HG02970 (cell line): Measurements from ENCODE around the gene UPF3B.
"Not testable (repeated sequence)": the region's sequence is repeated elsewhere in the genome, so short reads cannot be mapped to it uniquely, and the experiment has no call there.

ENCODE experiments used
- ATAC-seq: cut with Tn5 transposase; IDR thresholded peaks from one replicate; pipeline ENCODE4 v1.9.1; 2021; ENCODE audit warnings: mild to moderate bottlenecking, moderate library complexity, moderate number of reproducible peaks; ENCODE audit not compliant: unreplicated experiment, low FRiP score

UPF3B gene

DNA sequence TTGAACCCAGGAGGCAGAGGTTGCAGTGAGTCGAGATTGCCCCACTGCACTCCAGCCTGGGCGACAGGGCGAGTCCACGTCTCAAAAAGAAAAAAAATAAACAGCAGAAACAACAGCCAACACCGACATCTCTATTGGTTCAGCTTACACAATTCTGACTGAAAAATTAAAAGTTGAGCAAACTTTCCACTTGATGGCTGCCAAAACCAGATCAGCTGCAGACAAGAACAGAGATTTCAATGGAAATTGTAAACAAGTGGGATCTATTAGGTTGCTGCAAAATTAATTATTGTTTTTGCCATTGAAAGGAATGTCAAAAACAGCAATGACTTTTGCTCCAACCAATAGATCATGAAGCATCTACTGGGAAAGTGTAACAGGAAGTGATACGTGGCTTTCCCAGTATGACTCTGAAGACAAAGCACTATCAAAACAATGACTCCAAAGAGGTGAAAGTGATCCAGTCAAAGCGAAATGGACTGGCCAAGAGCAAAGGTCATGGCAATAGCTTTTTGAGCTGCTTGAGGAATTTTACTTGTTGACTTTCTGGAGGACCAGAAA is 26.3 kb downstream of the UPF3B start:
- ATAC-seq, result no peak

DNA sequence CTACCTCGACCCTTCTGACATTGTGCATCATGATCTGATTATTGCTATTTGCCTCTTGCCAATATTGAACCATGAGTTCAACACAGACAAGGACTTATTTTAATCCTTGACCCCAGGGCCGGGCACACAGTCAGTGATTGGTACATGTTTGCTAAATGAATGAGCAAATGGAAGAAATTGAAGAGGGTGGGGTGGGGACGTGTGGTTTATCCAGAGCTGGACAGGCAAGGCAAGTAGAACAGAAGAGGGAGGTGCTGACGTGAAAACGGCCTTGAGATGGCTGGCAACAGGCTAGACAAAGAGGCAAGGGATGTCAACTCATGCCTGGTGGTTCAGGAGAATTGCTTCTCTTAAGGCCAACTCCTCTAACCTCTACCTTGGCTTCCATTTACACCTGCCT is 28.5 kb downstream of the UPF3B start:
- not testable (repeated sequence) for ATAC-seq

DNA sequence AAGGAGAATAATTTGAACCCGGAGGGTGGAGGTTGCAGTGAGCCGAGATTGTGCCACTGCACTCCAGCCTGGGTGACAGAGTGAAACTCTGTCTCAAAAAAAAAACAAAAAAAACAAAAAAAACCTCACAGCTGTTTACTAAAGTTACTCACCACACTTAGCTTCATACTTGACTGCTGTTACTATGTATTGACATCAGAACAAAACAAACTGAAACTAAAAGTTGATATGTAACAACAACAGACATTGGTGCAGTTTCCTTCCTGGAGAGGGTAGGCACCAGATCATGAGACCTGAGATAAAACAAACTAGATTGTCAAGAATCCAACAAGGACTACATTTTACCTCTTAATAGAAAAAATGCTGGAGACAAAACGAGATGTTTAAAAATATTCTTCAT is 31.1 kb downstream of the UPF3B start:
- ATAC-seq, result peak; percentile 81

DNA sequence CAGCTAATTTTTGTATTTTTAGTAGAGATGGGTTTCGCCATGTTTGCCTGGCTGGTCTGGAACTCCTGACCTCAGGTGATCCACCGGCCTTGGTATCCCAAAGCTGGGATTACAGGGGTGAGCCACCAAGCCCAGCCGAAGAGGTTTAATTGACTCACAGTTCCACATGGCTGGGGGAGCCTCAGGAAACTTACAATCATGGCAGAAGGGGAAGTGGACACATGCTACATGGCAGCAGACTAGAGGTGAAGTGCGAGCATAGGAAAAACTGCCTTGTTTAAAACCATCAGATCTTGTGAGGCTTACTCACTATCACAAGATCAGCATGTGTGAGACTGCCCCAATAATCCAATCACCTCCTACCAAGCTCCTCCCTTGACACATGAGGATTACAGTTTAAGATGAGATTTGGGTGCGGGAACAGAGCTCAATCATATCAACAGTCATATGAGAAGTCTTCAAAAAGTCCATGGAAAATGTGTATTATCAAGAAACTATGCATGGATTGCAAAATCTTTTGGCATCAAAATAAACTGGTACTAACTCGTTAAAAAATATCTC is 35.6 kb downstream of the UPF3B start:
- ATAC-seq, result no peak

DNA sequence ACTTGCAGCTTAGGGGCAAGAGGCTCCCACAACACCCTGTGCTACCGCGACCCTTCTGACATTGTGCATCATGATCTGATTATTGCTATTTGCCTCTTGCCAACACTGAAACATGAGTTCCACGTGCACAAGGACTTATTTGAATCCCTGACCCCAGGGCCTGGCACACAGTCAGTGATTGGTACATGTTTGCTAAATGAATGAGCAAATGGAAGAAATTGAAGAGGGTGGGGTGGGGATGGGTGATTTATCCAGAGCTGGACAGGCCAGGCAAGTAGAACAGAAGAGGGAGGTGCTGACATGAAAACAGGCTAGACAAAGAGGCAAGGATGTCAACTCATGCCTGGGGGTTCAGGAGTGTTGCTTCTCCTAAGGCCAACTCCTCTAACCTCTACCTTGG is 36.5 kb downstream of the UPF3B start:
- no peak for ATAC-seq

DNA sequence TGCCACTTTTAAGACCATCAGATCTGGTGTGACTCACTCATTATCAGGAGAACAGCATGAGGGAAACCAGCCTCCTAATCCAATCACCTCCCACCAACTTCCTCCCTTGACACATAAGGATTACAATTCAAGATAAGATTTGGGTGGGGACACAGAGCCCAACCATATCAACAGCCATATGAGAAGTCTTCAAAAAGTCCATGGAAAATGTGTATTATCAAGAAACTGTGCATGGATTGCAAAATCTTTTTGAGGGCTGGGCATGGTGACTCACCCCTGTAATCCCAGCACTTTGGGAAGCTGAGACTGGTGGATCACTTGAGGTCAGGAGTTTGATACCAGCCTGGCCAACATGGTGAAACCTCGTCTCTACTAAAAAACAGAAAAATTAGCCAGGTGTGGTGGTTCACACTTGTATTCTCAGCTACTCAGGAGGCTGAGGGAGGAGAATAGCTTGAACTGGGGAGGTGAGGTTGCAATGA is 43.5 kb downstream of the UPF3B start:
- no peak for ATAC-seq

DNA sequence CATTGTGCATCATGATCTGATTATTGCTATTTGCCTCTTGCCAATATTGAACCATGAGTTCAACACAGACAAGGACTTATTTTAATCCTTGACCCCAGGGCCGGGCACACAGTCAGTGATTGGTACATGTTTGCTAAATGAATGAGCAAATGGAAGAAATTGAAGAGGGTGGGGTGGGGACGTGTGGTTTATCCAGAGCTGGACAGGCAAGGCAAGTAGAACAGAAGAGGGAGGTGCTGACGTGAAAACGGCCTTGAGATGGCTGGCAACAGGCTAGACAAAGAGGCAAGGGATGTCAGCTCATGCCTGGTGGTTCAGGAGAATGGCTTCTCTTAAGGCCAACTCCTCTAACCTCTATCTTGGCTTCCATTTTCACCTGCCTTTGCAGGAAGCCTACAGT is 44.3 kb downstream of the UPF3B start:
- not testable (repeated sequence) for ATAC-seq

DNA sequence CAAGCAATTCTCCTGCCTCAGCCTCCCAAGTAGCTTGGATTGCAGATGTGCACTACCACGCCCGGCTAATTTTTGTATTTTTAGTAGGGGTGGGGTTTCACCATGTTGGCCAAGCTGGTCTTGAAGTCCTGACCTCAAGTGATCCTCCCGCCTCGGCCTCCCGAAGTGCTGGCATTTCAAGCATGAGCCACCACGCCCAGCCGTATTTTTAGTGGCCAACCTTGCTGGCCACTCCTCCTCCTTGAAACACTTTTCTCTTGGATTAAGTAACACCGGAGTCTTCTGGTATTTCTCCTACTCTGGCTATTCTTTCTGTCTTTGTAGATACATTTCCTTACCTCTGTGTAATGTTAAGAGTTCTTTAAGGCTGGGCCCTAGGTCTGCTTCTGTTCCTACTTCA is 50.2 kb downstream of the UPF3B start:
- no peak for ATAC-seq

DNA sequence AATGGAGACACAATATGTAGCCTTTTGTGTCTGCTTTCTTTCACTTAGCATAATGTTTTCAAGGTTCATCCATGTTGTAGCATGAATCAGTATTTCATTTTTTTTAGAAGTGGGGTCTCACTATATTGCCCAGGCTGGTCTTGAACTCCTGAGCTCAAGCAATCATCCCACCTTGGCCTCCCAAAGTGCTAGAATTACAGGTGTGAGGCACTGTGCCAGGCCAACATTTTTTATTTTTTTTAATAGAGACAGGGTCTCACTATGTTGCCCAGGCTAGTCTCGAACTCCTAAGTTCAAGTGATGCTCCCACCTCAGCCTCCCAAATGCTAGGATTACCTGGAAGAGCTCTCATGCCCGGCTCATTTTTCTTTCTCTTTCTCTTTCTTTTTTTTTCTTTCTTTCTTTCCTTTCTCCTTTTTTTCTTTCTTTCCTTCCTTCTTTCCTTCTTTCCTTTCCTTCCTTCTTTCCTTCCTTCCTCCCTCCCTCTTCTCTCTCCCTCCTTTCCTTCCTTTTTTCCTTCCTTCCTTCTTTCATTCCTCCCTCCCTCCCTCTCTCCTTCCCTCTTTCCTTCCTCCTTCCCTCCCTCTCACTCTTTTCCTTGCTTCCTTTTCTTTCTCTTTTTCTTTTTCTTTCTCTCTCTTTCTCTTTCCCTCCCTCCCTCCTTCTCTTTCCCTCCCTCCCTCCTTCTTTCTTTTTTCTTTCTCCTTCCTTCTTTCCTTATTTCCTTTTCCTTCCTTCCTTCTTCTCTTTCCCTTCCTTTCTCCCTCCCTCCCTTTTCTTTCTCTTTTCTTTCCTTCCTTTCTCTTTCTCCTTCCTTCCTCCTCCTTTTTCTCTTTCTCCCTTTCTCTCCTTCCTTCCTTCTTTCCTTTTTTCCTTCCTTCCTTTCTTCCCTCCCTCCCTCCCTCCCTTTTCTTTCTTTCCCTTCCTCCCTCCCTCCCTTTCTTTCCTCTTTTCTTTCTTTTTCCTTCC is 51.2 kb downstream of the UPF3B start:
- ATAC-seq, result no peak

DNA sequence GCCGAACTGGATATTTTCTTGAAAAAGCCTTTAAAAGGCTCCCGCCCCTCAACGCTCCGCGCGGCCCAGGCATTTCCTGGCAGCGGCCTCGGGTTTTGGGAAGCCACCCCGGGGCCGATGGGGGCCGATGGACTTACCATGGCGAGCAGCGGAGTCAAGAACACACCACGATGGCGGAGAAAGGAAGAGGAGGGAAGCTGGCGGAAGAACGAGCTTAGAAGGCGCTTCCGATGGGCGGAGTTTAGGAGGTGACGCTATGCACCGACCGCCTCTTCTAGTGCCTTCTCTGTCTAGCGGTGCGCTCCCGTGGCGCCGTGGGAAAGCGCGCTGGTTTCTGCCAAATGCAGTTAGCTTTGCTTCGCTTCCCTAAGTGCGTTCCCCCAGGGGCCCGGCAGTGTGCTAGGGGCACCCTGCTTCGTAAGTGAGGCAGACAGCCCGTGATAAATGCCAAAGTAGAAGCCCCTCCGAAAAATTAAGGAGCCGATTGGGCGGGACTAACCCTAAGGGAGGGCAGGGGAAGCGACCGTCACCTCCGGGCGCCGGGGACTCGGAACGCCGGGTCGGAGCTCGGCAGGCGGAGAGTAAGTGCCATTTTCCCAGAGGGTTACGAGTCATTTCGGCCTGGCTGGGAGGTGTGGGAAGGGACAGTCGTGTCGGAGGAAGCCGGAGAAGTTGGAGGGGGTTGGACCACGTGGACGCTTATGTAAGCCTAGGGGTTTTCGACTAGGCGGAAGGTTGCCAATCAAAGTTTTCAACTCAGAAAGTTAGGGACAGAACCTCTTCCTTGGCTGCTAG is 61.1 kb downstream of the UPF3B start, which contains the start of gene RPL39:
Gene RPL39, minus strand, starts transcription at position 194 of the 795 bp plus-strand sequence. Its CDS starts 54 bp downstream, at position 140.
- ATAC-seq, result peak; percentile 85

DNA sequence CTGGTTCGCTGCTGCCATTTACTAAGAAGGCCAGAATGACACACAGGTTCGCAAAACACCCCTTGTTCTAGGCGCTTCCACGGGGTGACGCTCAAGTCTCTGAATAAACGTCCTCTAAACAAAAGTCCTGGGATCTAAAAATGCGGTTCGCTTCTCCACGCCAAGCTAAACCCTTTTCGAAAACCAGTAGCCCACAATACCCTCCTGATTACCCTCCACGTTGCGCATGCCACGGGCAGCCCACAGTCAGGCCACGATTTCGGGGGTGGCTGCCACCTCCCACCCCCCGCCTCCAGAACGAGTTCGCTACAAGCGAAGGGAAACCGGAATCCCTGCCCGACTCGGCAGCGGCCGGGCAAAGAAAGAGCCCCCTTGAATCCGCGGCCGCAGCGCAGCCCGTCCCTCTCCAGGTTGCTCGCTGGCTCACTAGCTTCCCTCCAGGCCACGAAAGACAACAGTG is 61.8 kb downstream of the UPF3B start:
- ATAC-seq, result peak; percentile 17

DNA sequence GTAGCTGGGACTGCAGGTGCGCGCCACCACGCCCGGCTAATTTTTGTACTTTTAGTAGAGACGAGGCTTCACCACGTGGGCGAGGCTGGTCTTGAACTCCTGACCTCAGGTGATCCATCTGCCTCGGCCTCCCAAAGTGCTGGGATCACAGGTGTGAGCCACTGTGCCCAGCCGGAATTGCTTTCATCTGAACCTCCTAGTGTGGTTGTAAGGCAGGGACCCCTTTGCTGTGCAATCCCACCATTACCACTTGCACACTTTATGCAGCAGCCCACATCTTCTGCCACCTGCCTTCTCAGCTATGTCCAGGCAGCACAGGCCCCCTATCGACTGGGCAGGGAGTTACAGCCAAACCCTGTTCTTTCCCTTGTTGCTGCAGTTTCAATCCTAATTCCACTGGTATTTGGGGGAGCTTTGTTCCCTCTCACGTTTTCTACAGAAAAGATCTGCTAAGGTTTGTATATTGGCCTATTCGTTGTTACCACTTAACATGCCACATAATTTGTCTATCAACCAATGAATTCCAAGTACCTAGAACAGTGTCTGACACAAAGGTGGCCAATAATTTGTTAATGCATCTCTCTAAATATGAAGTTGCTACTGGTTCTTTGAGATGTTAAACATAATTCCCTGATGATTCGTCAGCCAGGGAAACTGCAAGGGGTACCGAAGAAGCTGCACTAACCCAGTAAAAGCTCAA is 67.9 kb downstream of the UPF3B start:
- no peak for ATAC-seq
